ENCODE data around the gene NXPE1. TPM values are rescaled to one million over a fixed set of nuclear protein-coding genes. Genes with fewer than 3 reads are reported as not detected.

NXPE1 gene
- total and polyA plus RNA-seq, 9 of the 15 experiments (the other 6 are each of a cell fraction or from before 2014, with no cell fraction given), result not detected

- TF ChIP-seq MITF (IDR thresholded peaks at IDR 0.05), result no peak
- TF ChIP-seq ARID3B (CRISPR knock-in tag; IDR thresholded peaks at IDR 0.05; ENCODE audit: borderline replicate concordance), result no peak
- no peak for TF ChIP-seq FOXP1 (CRISPR knock-in tag; IDR thresholded peaks at IDR 0.05)
- no peak for TF ChIP-seq CSDE1 (IDR thresholded peaks at IDR 0.05)
- no peak for TF ChIP-seq ARNT (IDR thresholded peaks at IDR 0.05)
- no peak for TF ChIP-seq USF1 (CRISPR knock-in tag; IDR thresholded peaks at IDR 0.05)
- no peak for TF ChIP-seq STAT6 (CRISPR knock-in tag; IDR thresholded peaks at IDR 0.05)
- no peak for TF ChIP-seq CBX1 (IDR thresholded peaks at IDR 0.05; ENCODE audit: low read depth)
- TF ChIP-seq ZSCAN29 (IDR thresholded peaks at IDR 0.05), result no peak
- peak; percentile 63 for TF ChIP-seq CBFA2T3 (IDR thresholded peaks at IDR 0.05)
- no peak for TF ChIP-seq MCM2 (IDR thresholded peaks at IDR 0.05; ENCODE audit: low read depth)
- TF ChIP-seq SETDB1 (IDR thresholded peaks at IDR 0.05; ENCODE audit: low read length), result no peak
- no peak for TF ChIP-seq ZNF507 (tag; conservative IDR thresholded peaks at IDR 0.05)
Measured at GRCh38 chr11:114569801-114570200, 10.1 kb upstream of the NXPE1 start (continued).

Data from K562 (cell line).